ENCODE measurements around the gene NPTN.

- TF ChIP-seq CTCF (IDR thresholded peaks at IDR 0.05) (no peak), POLR2AphosphoS5 (IDR thresholded peaks at IDR 0.05; ENCODE audit: insufficient read depth in 1 of 2, low read depth in 1 of 2) (no peak)
Observed at GRCh38 chr15:73620078-73620477, 13.1 kb downstream of the NPTN start.

Data from vagina (tissue), 2 donors.